ENCODE measurements around the gene TRPM1.
A peak's percentile ranks its signal among the peaks of the same experiment; 100 is the strongest.

Gene TRPM1

DNA sequence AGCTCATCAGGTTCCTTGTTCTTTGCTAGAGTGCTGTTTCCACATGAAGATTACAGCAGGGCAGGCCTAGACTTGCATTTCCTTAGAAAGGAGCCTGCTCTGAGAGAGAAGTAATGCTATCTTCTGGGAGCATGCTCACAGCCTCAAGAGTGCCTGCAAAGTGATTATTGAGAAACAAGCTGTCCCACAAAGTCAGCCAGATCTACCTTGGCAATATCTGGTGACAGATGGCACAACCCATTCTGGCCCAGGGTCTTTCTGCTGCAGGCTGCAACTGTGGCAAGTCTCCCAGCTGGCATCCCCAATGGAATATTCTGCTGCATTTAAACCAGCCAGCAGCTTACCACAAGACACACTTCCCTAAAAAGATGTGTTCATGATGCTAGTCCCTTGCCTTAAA lies 139.4 kb downstream of the TRPM1 start:
- DNase-seq: peak; percentile 87

DNA sequence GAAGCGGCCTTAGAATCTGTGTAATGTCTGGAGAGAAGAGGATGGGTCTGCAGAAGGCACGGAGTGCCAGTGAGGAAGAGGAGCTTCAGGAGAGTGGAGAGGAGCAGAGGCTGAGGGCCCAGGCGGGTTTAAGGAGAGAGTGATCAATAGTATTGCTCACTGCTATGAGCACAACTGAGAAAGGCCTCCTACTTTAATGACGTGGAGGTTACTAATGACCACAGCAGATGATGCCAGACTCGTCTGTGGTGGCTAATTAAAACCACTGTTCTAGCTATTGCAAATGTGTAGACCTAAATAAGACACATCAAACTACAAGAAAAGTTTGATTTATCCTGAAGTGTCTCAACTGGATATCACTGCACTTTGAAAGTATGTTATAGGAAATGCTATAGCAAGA lies 143.3 kb downstream of the TRPM1 start:
- DNase-seq: no peak

DNA sequence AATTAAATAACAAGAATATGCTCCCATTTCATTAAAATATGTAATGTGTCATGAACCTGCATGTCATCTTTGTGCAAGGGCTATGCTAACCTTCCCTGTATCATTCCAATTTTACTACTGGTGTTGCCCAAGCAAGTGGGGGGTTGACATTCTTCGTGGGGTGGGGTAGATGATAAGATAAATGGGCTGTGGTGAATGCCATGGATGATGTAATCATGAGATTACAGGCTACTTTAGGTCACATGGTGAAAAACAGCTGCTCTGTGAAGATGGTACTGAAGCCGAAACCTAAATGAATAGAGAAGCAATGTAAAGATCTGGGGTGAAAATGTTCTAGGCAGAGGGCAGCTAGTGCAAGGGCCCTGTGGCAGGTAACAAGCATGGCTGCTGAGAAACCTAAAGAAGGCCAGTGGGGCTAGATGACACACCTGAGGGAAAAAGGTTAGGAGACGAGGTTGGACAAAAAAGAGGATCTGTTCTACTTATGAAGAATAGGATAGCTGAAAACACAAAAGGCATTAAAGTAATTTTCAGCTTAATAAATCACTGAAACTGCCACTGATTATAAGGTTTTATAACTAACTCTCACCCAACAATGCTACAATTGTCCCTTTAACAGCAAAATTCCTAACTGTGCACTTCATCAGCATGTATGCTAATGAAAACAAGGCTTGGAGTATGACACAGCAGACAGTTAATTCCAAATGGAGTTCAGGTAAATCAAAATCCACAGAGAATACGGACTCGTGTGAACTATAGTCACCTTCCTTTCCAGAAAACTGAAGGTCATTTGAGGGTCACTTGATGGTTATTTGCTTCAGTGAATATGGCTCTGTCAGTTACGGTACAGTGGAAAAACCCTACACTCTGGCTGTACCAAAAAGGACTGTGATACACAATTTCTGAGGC lies 145.1 kb downstream of the TRPM1 start:
- peak; percentile 68 for DNase-seq

DNA sequence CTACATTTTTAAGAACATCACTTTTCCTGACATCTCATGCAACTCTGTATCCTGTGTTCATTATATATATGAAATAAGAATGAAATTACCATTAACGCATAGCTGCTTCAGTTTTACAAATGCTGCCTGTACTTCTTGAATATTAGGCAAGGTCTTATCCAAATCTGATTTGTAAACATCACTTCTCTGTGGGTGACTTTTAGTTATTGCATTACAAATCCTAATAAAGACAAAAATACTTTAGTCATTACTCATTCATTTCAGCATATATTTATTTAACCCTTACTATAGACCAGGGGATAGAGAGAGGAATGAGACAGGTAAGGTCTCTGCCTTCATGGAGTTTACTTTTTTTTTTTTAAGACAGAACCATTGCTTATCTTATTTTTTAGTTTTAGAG lies 146.9 kb downstream of the TRPM1 start:
- no peak for DNase-seq

DNA sequence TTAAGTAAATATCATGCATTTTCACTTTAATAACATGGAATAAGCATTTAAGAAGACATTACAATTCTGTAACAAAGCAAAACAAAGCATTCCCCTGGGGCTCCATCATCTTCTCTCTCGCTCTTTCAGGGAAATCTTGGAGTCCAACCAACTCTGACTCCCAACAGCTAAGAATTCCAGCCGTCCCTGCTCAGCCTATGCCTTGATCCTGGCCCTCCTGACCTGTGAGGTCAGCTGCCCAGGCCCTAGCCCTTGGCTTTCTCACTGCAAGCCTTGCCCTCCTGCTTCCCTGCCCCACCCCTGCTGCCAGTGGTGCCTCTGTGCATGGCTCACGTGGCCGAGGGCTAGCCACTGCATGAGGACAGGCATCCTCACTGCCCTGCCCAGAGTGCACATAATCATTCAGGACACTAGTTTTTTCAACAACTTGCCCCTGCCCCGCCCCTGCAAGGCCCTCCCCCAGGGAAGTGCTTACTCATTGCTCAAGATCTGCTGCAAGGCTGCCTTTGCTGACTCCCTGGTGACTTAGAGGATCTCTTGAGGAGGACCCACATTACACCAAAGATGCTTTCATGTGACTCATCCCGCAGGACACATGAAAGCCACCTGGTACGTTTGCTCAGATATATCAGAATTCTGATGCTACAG lies 147.7 kb downstream of the TRPM1 start:
- DNase-seq: peak; percentile 69

DNA sequence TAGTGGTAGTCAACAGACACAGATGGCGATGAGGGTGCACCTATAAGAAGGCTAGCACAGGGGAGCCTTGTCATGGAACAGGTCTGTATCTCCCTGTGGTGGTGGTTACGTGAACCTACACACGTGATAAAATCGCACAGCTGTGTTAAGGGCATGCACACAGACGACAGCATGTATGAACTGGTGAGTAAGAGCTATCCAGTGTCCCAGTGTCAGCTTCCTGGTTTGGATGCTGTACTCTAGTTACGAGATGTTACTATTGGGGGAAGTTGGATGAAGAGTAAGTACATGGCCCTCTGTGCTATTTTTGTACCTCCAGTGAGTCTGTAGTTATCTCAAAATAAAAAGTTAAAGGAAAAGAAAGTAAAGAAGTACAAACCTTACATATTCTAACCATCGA lies 148.3 kb downstream of the TRPM1 start:
- DNase-seq: peak; percentile 19

Data from MV-4-11 (cell line).